ENCODE results near the gene ZFAND2B.

DNA sequence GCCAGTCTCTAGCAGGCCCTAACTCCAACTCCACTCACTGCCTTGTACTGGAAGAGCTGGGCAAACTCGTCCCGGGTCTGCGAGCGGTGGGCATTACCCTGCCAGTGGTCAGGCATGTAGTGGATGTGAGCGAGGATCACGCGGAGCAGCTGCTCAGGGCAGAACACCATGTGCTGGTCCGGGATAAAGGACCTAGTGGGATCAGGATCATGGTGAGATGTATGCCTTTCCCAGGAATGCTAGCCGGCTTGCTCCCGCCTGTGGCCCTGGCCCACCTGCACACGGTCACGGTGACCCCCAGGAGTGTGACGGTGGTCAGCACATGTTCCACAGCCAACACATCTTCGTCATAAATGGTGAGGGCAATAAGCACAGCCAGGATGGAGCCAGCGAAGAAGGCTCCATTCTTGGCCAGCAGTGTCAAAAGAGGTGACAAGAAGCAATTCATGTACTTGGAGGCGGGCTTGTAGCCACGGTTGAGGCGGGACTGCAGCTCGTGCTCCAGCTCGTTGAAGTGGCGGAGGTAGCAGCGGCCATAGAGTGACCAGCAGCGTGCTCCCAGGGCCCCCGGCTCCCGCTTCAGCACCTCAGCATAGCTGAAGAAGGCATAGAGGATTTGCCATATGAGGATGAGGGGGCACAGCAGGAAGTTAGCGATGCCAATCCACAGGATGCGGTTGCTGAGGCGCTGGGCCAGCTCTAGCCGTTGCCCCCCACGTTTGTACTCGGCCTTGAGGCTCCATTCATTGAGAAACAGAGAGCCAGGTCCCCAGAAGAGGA, 17.4 kb downstream of the ZFAND2B start:
- TF ChIP-seq TEAD4 (CRISPR knock-in tag; IDR thresholded peaks at IDR 0.05) (no peak), TP53 (CRISPR knock-in tag; IDR thresholded peaks at IDR 0.05) (no peak)
- TF ChIP-seq, protein P1, sequence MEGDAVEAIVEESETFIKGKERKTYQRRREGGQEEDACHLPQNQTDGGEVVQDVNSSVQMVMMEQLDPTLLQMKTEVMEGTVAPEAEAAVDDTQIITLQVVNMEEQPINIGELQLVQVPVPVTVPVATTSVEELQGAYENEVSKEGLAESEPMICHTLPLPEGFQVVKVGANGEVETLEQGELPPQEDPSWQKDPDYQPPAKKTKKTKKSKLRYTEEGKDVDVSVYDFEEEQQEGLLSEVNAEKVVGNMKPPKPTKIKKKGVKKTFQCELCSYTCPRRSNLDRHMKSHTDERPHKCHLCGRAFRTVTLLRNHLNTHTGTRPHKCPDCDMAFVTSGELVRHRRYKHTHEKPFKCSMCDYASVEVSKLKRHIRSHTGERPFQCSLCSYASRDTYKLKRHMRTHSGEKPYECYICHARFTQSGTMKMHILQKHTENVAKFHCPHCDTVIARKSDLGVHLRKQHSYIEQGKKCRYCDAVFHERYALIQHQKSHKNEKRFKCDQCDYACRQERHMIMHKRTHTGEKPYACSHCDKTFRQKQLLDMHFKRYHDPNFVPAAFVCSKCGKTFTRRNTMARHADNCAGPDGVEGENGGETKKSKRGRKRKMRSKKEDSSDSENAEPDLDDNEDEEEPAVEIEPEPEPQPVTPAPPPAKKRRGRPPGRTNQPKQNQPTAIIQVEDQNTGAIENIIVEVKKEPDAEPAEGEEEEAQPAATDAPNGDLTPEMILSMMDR (IDR thresholded peaks at IDR 0.05): no peak
- TF ChIP-seq, protein P2, sequence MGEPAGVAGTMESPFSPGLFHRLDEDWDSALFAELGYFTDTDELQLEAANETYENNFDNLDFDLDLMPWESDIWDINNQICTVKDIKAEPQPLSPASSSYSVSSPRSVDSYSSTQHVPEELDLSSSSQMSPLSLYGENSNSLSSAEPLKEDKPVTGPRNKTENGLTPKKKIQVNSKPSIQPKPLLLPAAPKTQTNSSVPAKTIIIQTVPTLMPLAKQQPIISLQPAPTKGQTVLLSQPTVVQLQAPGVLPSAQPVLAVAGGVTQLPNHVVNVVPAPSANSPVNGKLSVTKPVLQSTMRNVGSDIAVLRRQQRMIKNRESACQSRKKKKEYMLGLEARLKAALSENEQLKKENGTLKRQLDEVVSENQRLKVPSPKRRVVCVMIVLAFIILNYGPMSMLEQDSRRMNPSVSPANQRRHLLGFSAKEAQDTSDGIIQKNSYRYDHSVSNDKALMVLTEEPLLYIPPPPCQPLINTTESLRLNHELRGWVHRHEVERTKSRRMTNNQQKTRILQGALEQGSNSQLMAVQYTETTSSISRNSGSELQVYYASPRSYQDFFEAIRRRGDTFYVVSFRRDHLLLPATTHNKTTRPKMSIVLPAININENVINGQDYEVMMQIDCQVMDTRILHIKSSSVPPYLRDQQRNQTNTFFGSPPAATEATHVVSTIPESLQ (CRISPR knock-in tag; IDR thresholded peaks at IDR 0.05): no peak
- TF ChIP-seq, protein P3, sequence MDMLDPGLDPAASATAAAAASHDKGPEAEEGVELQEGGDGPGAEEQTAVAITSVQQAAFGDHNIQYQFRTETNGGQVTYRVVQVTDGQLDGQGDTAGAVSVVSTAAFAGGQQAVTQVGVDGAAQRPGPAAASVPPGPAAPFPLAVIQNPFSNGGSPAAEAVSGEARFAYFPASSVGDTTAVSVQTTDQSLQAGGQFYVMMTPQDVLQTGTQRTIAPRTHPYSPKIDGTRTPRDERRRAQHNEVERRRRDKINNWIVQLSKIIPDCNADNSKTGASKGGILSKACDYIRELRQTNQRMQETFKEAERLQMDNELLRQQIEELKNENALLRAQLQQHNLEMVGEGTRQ (CRISPR knock-in tag; IDR thresholded peaks at IDR 0.05): no peak
